GM18505 (cell line): Measurements from ENCODE around the gene FNDC3A.

Experiments used
- ATAC-seq: cut with Tn5 transposase; IDR thresholded peaks from one replicate; pipeline ENCODE4 v1.9.1; 2021; ENCODE audit not compliant: unreplicated experiment
- POLR2A ChIP-seq: IDR thresholded peaks from 4 replicates; pipeline ENCODE4 v1.6.1; 2011; ENCODE audit warnings: borderline replicate concordance; ENCODE audit not compliant: insufficient read depth, insufficient read length; ENCODE audit errors: extremely low read depth

FNDC3A gene, protein sequence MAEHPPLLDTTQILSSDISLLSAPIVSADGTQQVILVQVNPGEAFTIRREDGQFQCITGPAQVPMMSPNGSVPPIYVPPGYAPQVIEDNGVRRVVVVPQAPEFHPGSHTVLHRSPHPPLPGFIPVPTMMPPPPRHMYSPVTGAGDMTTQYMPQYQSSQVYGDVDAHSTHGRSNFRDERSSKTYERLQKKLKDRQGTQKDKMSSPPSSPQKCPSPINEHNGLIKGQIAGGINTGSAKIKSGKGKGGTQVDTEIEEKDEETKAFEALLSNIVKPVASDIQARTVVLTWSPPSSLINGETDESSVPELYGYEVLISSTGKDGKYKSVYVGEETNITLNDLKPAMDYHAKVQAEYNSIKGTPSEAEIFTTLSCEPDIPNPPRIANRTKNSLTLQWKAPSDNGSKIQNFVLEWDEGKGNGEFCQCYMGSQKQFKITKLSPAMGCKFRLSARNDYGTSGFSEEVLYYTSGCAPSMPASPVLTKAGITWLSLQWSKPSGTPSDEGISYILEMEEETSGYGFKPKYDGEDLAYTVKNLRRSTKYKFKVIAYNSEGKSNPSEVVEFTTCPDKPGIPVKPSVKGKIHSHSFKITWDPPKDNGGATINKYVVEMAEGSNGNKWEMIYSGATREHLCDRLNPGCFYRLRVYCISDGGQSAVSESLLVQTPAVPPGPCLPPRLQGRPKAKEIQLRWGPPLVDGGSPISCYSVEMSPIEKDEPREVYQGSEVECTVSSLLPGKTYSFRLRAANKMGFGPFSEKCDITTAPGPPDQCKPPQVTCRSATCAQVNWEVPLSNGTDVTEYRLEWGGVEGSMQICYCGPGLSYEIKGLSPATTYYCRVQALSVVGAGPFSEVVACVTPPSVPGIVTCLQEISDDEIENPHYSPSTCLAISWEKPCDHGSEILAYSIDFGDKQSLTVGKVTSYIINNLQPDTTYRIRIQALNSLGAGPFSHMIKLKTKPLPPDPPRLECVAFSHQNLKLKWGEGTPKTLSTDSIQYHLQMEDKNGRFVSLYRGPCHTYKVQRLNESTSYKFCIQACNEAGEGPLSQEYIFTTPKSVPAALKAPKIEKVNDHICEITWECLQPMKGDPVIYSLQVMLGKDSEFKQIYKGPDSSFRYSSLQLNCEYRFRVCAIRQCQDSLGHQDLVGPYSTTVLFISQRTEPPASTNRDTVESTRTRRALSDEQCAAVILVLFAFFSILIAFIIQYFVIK

DNA sequence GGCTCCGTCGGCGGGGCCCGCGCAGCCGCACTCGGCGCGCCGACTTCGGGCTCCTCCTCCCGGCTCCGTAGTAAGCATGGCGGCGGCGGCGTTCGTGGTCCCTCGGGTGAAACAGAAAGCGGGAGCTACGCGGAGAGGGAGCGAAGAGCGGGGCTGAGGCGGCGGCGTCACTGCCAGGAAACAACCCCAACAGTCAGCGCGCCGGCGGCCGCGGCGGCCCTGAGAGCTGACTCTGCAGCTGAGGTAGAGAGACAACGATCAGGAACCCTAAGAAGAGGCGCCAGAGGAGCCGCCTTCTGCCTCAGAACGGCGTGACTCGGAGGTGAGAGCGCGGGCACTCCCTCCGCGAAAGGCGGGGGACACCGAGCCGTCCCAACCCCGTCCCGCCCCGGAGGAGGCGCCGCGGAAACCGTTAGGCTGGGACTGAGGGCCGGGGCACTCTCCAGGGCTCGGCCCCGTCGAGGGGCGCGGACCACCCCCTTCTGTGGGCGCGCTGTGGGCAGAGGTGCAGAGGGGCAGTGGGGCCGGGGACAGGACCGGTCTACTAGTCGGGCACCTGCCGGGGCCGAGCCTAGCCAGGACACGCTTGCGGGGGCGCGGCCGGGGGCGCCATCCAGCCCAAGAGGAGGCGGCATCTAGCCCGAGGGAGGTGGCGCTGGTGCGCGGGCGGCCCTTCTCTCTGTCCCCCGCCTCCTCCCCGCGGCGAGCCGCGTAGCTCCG lies at the start of gene FNDC3A:
TSS of gene FNDC3A (plus strand) at position 57 of the 720 bp plus-strand sequence. CDS start 30,279 bp downstream, outside the sequence.
- ATAC-seq: peak; percentile 67
- peak; percentile 80 for TF ChIP-seq POLR2A

DNA sequence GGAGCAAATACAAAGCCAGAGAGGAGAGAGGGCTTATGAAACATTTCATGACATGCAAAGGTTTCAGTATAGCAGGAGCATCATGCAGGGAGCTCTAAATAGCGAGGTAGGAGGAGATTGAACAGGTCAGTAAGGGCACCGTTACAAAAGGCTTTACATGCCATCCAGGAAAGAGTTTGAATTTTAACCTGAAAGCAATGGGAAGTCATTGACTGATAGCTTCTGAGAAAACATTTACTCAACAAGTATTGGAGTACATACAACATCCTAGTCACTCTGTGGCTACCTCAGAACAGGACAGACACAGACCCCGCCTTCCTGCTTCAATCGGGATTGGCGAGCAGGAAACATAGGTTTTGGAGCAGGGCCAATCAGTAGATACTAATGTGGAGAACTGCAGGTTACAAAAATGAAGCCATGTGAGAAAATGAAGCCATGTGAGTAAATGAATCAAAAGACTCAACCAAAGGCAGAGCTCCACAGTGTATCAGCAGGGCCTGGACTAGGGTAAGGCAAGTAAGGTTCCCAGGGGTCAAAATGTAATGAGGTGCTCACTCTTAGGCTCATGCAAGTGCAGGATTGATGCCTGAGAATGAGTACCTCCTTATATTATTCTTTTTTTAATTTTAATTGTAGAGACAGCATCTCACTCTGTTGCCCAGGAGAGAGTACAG lies 46.8 kb upstream of the FNDC3A start:
- no peak for TF ChIP-seq POLR2A
- no peak for ATAC-seq

DNA sequence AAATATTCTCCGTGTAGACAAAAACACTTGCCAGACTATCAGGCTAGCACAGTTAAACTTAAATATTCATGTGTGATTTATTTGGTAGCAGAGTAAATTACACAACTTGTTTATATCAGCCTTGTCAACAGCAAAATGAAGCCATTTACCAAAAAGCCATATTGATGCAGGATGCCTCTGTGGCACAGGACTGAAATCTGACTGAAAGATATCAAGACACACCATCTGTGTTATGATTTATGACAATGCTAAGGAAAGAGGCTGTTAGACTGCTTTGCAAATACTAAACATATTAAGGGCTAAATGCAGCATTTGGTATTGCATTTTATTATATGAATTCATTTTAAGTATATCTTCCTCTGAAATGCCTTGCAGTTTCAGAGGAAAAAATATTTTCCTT lies 44.8 kb upstream of the FNDC3A start:
- ATAC-seq: no peak

DNA sequence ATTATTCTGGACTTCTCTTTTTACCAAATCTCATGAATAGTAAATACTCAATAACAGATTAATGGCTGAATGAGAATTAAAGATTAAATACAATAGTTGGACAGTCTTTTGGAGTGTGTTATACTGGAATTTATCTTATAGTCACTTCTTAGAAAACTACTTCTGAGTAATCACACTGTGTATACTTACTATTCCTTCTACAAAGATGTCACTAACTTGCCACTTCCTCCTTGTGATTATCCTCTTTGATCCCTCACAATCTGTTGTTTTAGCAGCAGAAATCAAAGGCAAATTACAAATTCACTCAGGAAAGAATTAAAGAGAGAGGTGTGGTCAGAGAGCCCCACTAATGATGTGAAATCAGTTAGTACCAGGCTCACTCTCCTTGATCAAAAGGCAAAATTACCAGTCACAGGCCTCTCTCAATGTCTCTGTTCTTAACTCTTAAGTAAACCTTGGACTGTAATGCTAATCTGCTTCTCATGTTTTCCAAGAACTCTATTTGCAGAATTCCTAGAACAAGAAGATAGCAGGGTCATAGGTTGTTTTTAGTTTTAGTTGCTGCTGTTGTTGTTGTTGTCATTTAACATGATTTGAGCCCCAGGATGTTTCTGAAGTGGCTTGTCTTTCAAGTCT lies 37.3 kb upstream of the FNDC3A start:
- no peak for TF ChIP-seq POLR2A
- ATAC-seq: no peak

More for the DNA sequence above, 44.8 kb upstream of the FNDC3A start:
- no peak for TF ChIP-seq POLR2A

DNA sequence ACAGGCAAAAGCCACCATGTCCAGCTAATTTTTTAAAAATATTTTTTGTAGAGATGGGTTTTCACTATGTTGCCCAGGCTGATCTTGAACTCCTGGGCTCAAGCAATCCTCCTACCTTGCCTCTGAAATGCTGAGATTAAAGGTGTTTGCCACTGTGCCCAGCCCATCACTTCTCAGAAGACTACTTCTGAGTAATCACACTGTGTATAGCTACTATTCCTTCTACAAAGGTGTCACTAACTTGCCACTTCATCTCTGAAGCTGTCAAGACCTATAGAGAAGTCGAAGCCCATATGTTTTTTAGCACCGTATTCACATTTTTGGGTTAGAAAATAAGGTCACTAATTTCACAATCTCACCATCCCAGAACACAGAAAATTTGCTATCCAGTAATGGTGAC lies 36.0 kb upstream of the FNDC3A start:
- no peak for TF ChIP-seq POLR2A
- no peak for ATAC-seq

DNA sequence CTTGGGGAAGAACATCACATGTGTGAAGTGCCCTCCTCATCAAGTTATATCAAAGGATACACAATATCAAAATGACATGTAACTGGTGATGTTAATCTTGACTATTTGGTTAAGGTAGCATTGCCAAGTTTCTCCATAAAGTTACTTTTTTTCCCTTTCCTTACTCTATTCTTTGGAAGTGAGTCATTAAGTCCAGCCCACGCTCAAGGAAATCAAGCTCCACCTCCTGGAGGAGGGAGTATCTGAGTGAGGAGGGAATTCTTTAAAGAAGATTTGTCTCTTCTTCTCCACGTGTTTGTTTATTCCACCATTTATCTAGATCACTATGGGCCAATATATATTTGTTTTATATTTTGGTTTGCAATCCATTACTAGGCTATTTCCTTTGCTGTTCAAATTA lies 33.6 kb upstream of the FNDC3A start:
- no peak for TF ChIP-seq POLR2A
- no peak for ATAC-seq

DNA sequence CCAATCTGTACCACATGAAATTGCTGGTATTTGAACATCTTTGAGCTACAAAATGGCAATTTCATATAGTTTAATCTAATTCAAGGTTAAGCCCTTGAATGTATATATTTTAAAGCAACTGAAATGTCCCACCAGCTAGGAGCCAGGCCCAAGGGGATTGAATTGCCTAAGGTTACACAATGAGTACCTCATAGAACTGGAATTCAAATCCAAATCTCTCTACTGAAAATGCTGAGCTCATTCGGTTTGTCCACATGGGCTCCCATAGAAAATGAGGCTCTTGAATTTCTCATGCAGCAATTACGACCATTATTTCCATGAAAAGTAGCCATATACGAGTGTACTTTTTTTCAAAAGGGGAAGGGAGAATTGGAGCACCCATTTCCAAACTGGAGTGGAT lies 31.5 kb upstream of the FNDC3A start:
- no peak for ATAC-seq
- TF ChIP-seq POLR2A: no peak

DNA sequence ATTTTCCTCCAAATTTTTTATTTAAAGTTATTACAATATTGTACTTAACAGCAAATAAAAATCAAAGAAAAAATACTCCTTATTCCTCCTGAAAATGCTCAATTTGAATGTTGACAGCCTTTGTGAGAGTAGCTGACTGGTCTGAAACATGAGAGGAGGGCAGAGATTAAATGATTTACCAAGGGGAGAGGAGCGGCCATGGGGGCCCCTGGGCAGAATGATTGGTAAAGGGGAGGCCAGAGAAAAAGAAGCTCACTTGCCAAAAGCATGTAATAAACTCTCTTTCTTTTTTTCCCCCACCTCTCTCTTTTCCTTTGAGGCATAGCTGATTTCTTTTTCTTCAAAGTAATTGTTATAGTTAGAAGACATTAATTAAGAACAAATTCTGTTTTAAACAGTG lies 30.1 kb upstream of the FNDC3A start:
- TF ChIP-seq POLR2A: no peak
- no peak for ATAC-seq

DNA sequence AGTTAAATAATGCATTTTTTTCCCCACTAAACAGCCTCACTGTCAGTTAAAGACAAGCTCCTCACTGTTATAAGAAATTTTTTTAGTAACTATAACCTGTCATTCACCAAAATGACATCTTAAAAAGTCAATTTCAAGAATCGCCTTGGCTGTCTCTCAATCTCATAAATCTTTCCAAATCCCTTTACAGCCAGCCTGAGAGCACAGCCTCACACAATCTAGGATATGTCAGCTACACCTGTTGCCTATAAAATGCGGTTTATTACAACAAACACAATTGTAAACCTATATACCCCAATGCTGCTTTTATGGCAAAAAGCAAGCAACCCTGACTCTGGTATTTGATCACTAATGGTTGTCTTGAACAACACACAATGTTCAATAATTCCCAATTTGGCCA lies 29.5 kb upstream of the FNDC3A start:
- no peak for ATAC-seq
- TF ChIP-seq POLR2A: no peak

DNA sequence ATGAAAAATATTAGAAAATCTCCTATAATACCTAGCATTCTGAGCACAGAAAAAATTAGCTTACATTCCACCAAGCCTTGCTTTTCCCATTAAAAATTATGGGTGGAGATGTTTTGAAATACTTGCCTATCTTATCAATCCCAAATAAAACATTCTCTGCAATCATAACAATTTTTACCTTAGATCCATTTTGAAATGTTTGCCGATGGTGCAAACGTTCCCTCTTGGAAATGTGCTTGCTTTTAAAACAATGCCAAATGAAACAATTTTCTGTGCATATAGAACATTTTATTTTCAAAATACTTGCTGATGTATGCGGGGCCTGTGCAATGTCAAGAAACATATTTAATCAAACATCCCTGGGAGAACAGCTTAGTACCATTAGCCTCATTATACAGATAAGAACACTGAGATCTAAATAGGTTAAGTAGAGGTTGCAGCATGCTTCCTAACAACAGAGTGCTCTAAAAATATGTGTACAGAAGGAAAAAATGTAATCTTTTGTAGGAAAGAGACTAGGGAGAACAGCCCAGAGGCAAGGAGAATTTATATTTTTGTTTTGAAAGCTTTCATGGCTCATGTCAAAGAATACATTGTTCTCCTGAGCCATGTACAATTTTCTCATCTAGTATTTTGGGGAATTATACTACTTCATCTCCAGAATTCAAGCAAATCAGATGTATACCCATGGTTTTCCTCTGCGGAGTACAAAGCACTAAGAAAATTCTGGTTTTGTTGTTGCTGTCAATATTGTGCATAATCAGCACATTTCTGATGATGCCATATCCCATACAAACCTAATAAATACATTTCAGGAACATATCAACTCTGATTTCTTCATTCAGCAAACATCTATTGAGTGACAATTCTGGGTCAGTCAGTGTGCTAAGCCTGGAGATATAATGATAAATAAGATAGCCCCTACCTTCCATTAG lies 25.9 kb upstream of the FNDC3A start:
- ATAC-seq: no peak
- TF ChIP-seq POLR2A: no peak

DNA sequence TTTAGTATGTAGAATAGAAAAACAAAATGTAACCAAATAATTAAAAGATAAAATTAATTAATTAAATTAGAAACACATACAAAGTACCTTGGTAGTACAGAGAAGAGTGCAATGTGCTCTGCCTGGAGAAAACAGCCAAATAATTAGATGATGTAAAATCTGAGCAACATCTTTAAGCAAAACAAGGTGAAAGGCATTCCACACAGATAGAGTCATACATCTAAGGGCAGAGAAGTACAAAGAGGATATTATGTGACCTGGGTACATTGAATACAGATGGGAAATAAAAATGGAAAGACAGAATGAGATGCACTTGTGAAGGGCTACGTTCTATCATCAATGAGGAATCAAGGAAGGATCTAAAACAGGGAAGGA lies 25.2 kb upstream of the FNDC3A start:
- no peak for ATAC-seq

More for the DNA sequence above, 25.2 kb upstream of the FNDC3A start:
- no peak for TF ChIP-seq POLR2A
